Right renal pelvis (tissue), 4 donors: ENCODE measurements around the gene PRDM16. TPM values are rescaled to one million over a fixed set of nuclear protein-coding genes. Genes with fewer than 3 reads are reported as not detected.

Experiments used
- DNase-seq, 4 donors: peaks; one replicate each; pipeline ENCODE4 v3.0.0-alpha.2; 2013; ENCODE audit warnings: low read depth in 4 of 4, low spot score in 3 of 4, missing footprints in 1 of 4
- polyA plus RNA-seq, 4 donors: library from polyadenylated mRNA; unstranded; fragments of 120-200 nt; gene quantifications; one replicate each; pipeline ENCODE4 v1.2.1, GENCODE V29; 2013; ENCODE audit not compliant: insufficient read length in 4 of 4

PRDM16 gene
- polyA plus RNA-seq, 4 donors = 6.0 to 8.1 (median 7.0) TPM

DNA sequence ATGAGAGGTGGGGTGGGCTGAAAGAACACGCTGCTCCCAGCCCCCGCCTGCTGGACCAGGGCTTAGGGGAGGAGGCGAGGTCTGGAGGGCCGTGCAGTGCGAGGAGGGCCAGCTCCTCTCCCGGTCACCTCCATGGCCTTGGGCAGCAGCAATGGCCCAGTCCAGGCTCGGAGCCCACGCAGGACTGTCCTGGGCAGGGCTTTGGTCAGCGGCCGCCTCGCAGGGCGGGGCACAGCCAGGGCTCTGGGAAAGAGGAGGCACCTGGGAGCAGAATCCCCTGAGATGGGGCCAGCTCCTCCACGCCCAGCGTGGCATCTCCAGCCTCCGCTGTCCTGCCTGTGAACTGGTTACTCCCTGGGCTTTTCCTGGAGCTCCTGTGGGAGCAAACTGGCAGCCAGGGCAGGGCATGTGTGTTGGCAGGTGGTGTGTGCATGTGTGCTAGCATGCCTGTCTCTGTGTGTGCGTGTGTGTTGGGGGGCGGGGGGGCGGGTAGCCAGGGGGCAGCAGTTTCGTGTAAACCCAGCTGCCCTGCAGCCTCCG, 412.9 kb downstream of the PRDM16 start:
- DNase-seq = no peak

DNA sequence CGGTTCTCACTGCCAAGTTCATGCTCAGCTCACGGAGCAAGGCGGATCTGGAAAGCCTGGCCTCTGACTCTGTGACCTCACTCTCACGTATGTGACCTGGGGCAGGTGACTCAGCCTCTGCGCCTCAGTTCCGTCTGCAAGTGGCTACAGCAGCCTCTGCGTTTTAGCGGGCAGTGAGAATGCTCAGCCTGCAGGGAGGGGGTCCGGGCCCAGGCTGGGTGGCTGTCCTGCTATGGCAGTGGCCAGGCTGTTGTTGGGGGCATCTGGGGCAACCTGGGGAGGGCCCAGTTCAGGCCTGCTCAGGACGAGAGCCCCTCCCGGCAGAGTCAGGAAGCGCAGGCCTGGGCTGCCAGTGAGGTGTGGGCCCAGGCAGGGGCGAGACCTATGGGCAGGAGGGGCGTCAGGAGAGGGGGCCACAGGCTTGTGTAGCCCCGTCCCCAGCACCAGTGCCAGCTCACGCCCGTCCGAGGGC, 413.4 kb downstream of the PRDM16 start:
- no peak for DNase-seq

DNA sequence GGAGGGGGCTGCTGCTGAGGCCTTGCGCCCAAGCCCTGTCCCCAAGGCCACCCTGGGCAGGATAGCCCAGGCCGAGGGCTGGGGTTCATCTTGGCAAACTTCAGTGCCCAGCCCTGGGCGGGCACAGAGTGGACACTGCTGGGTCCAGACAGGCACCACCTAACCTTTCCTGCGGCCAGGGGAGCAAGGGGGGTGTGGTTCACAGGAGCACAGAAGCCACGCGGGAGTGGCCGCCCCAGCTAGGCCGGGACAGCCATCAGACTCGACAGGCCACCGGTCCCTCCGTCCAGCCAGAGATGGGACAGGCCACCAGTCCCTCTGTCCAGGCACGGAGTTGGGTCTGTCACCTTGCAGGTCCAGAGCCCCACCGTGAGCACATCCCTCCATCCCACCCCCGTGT, 414.4 kb downstream of the PRDM16 start:
- DNase-seq = no peak

DNA sequence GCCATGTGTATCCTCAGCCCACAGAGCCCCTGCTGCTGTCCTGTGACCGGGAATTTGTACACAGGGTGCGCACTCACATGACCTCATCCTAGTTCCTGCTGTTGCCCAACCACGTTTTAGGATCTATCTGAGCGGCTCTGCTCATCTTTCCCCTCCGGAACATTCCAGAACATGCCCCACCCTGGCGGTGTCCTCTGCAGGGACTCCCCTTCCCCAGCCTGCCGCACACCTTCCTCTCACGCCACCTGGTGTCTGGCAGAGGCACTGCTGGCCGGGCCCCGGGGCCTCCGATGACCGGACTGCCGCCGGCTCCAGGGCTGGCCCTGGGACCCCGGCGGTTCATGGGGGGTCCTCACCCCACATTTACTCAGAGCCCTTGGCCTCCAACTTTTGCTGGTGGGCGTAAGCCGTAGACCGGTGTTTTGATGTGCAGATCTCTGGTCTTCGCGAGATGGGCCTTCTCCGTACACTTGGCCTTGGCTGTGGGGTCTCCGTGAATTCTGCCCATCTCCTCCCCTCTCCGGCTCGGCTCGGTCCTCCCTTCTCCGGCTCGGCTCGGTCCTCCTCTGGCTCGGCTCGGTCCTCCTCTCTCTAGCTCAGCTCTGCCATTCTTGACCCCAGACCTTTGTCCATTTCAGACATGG, 414.9 kb downstream of the PRDM16 start:
- DNase-seq = no peak

DNA sequence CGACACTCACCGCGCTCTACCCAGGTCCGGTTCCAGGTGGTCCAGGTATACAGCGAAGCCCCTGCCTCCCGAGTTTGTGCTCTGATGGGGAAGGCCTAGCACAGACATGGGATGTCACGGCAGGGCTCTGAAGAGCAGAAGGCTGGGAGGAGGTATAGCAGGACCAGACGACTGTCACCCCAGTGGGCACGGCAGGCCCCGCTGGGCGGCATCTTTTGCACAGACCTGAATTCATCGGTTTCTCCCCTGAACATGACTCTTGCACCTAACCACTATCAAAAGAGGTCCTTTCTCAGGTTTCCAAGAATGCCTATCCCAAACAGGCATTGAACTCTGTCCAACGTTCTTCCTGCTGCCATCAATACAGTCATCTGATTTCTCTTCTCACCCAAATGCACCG, 416.0 kb downstream of the PRDM16 start:
- no peak for DNase-seq

Other genes starting within 250 kb of the PRDM16 start
- gene ACTRT2, start 47.7 kb upstream of the PRDM16 start, polyA plus RNA-seq = not detected